WTC11 (cell line): ENCODE data around the gene TRIM38.

Experiments used
- ESRRA ChIP-seq: sonication (generic); formaldehyde crosslinking; IDR thresholded peaks from 2 replicates; pipeline ENCODE4 v1.8.1; 2022; ENCODE audit warnings: mild to moderate bottlenecking, missing genetic modification reagents, borderline replicate concordance
- JUN ChIP-seq: sonication (generic); formaldehyde crosslinking; IDR thresholded peaks from 2 replicates; pipeline ENCODE4 v1.8.0; 2023; ENCODE audit warnings: mild to moderate bottlenecking, missing genetic modification reagents
- KAT7 ChIP-seq: sonication (generic); formaldehyde crosslinking; IDR thresholded peaks from 2 replicates; pipeline ENCODE4 v1.8.1; 2023; ENCODE audit warnings: missing genetic modification reagents, mild to moderate bottlenecking, borderline replicate concordance
- NFE2L1 ChIP-seq: sonication (generic); formaldehyde crosslinking; IDR thresholded peaks from 2 replicates; pipeline ENCODE4 v1.8.1; 2023; ENCODE audit warnings: missing genetic modification reagents
- NR2C2 ChIP-seq: sonication (generic); formaldehyde crosslinking; IDR thresholded peaks from 2 replicates; pipeline ENCODE4 v1.8.0; 2022; ENCODE audit warnings: mild to moderate bottlenecking, missing genetic modification reagents
- ZNF396 ChIP-seq: fragments of 250-450 bp; sonication (Bioruptor Pico); IDR thresholded peaks from 2 replicates; pipeline ENCODE4 v1.8.0; 2021; ENCODE audit warnings: mild to moderate bottlenecking, moderate library complexity, borderline replicate concordance
- TF ChIP-seq, protein P1 (sequence below): fragments of 200-600 bp; IDR thresholded peaks from 2 replicates; pipeline ENCODE4 v1.8.0; 2022; ENCODE audit warnings: antibody characterized with exemption
- TF ChIP-seq, protein P2 (sequence below): sonication (generic); formaldehyde crosslinking; IDR thresholded peaks from 2 replicates; pipeline ENCODE4 v1.8.0; 2022; ENCODE audit warnings: mild to moderate bottlenecking, missing genetic modification reagents

DNA sequence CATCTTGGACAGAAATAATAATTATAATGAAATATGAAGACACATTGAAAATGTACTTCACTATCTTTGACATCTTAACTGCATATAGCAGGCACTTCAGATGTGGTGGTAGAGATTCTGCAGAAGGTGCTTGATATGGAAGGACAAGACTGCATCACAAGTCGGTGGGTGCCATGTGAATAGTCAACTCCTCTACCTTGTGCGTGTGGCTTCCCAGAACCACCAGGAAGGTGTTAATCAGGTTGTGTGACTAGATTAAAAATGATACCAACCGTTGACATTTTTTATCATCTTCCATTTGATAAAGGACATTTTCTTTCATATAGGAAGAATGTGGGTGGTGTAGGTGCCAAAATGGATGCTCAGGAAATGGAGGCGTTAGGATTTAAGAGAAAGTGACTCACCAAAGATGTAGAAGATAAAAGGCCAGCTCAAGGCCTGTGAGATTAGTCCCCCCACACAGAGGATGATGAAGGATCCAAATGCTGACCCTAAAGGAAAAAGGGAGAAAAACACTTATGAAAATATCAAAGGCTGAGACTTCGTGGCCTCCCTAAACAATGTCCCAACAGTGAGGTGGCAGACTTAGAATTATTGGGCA, 44.4 kb upstream of the TRIM38 start:
- TF ChIP-seq KAT7 (CRISPR knock-in tag) = no peak
- TF ChIP-seq NR2C2 = no peak
- no peak for TF ChIP-seq NFE2L1 (CRISPR knock-in tag)
- TF ChIP-seq, protein P1, sequence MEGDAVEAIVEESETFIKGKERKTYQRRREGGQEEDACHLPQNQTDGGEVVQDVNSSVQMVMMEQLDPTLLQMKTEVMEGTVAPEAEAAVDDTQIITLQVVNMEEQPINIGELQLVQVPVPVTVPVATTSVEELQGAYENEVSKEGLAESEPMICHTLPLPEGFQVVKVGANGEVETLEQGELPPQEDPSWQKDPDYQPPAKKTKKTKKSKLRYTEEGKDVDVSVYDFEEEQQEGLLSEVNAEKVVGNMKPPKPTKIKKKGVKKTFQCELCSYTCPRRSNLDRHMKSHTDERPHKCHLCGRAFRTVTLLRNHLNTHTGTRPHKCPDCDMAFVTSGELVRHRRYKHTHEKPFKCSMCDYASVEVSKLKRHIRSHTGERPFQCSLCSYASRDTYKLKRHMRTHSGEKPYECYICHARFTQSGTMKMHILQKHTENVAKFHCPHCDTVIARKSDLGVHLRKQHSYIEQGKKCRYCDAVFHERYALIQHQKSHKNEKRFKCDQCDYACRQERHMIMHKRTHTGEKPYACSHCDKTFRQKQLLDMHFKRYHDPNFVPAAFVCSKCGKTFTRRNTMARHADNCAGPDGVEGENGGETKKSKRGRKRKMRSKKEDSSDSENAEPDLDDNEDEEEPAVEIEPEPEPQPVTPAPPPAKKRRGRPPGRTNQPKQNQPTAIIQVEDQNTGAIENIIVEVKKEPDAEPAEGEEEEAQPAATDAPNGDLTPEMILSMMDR = no peak
- TF ChIP-seq, protein P2, sequence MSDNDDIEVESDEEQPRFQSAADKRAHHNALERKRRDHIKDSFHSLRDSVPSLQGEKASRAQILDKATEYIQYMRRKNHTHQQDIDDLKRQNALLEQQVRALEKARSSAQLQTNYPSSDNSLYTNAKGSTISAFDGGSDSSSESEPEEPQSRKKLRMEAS (CRISPR knock-in tag) = no peak
- no peak for TF ChIP-seq ESRRA (CRISPR knock-in tag)
- no peak for TF ChIP-seq ZNF396 (CRISPR knock-in tag)
- TF ChIP-seq JUN (CRISPR knock-in tag) = no peak
